Upper lobe of left lung (tissue), 4 donors: ENCODE measurements around the gene SPRED2.

Experiments
- POLR2A ChIP-seq, 4 donors: fragments of 450-650 bp; IDR thresholded peaks; one replicate each; pipeline ENCODE4 v1.5.1; 2016 to 2017; ENCODE audit warnings: antibody characterized with exemption in 4 of 4, mild to moderate bottlenecking in 2 of 4
- POLR2AphosphoS5 ChIP-seq, 2 donors: sonication (generic); formaldehyde crosslinking; IDR thresholded peaks; one replicate each; pipeline ENCODE4 v1.5.1; 2017; ENCODE audit warnings: antibody characterized with exemption in 2 of 2
- TF ChIP-seq, protein P1 (sequence below), 6 experiments: fragments of 450-650 bp in 4 of 6; fragments of 200-600 bp in 2 of 6; sonication (generic) in 2 of 6; IDR thresholded peaks; one replicate each; pipeline ENCODE4 v1.5.1; 2016 to 2019; ENCODE audit warnings: antibody characterized with exemption in 6 of 6

DNA sequence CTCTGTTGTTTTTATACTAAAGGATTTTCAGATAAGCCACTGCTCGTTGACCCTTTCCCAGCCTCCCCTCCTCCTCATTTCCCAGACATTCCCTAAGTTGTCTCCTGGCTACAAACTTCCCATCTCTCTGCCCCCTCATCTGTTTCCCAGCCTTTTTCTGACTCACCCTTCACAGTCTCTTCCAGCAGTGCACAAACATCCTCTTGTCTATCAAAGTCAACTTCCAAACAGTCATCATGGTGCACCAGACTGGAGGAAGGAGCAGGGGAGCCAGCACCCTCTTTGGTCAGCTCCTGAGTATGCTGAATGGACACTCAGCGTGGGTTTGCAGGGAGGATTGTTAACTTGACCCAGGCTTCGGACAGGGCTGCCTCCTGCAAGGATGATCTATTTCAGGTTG is 26.6 kb upstream of the SPRED2 start:
- TF ChIP-seq, protein P1, sequence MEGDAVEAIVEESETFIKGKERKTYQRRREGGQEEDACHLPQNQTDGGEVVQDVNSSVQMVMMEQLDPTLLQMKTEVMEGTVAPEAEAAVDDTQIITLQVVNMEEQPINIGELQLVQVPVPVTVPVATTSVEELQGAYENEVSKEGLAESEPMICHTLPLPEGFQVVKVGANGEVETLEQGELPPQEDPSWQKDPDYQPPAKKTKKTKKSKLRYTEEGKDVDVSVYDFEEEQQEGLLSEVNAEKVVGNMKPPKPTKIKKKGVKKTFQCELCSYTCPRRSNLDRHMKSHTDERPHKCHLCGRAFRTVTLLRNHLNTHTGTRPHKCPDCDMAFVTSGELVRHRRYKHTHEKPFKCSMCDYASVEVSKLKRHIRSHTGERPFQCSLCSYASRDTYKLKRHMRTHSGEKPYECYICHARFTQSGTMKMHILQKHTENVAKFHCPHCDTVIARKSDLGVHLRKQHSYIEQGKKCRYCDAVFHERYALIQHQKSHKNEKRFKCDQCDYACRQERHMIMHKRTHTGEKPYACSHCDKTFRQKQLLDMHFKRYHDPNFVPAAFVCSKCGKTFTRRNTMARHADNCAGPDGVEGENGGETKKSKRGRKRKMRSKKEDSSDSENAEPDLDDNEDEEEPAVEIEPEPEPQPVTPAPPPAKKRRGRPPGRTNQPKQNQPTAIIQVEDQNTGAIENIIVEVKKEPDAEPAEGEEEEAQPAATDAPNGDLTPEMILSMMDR (IDR thresholded peaks at IDR 0.05), result no peak
- no peak for TF ChIP-seq POLR2AphosphoS5 (IDR thresholded peaks at IDR 0.05)
- TF ChIP-seq POLR2A (IDR thresholded peaks at IDR 0.05), result no peak
